ENCODE data around the gene PLD3.

DNA sequence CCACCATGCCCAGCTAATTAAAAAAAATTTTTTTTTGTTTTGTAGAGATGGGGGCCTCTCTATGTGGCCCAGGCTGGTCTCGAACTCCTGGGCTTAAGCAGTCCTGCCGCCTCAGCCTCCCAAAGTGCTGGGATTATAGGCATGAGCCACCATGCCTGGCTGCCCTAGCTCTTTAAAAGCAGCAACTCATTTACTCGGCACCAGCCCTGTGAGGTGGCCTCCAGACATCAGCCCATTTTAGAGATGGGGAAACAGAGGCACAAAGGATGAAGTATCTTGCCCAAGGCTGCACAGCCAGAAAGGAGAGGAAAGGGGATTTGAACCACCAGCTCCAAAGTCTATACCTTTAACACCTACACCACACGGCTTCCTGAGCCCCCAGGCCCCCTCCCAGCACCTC, 64.4 kb downstream of the PLD3 start:
- TF ChIP-seq POLR2AphosphoS5 (IDR thresholded peaks at IDR 0.05; ENCODE audit: low read depth) (no peak), GABPA (IDR thresholded peaks at IDR 0.05; ENCODE audit: low read depth) (no peak), SPI1 (IDR thresholded peaks at IDR 0.05; ENCODE audit: borderline replicate concordance, low read depth) (no peak)
- TF ChIP-seq, protein P1, sequence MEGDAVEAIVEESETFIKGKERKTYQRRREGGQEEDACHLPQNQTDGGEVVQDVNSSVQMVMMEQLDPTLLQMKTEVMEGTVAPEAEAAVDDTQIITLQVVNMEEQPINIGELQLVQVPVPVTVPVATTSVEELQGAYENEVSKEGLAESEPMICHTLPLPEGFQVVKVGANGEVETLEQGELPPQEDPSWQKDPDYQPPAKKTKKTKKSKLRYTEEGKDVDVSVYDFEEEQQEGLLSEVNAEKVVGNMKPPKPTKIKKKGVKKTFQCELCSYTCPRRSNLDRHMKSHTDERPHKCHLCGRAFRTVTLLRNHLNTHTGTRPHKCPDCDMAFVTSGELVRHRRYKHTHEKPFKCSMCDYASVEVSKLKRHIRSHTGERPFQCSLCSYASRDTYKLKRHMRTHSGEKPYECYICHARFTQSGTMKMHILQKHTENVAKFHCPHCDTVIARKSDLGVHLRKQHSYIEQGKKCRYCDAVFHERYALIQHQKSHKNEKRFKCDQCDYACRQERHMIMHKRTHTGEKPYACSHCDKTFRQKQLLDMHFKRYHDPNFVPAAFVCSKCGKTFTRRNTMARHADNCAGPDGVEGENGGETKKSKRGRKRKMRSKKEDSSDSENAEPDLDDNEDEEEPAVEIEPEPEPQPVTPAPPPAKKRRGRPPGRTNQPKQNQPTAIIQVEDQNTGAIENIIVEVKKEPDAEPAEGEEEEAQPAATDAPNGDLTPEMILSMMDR (IDR thresholded peaks at IDR 0.05; ENCODE audit: insufficient read depth, low read length) = no peak
- TF ChIP-seq, protein P2, sequence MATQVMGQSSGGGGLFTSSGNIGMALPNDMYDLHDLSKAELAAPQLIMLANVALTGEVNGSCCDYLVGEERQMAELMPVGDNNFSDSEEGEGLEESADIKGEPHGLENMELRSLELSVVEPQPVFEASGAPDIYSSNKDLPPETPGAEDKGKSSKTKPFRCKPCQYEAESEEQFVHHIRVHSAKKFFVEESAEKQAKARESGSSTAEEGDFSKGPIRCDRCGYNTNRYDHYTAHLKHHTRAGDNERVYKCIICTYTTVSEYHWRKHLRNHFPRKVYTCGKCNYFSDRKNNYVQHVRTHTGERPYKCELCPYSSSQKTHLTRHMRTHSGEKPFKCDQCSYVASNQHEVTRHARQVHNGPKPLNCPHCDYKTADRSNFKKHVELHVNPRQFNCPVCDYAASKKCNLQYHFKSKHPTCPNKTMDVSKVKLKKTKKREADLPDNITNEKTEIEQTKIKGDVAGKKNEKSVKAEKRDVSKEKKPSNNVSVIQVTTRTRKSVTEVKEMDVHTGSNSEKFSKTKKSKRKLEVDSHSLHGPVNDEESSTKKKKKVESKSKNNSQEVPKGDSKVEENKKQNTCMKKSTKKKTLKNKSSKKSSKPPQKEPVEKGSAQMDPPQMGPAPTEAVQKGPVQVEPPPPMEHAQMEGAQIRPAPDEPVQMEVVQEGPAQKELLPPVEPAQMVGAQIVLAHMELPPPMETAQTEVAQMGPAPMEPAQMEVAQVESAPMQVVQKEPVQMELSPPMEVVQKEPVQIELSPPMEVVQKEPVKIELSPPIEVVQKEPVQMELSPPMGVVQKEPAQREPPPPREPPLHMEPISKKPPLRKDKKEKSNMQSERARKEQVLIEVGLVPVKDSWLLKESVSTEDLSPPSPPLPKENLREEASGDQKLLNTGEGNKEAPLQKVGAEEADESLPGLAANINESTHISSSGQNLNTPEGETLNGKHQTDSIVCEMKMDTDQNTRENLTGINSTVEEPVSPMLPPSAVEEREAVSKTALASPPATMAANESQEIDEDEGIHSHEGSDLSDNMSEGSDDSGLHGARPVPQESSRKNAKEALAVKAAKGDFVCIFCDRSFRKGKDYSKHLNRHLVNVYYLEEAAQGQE (IDR thresholded peaks at IDR 0.05; ENCODE audit: insufficient replicate concordance, low read depth) = no peak

Measured in HL-60 (cell line).